ENCODE results near the gene ZNF831.

ZNF831 gene

GRCh38 chr20:59259946-59260345, 96.3 kb downstream of the ZNF831 start:
- no peak for TF ChIP-seq CTCF (conservative IDR thresholded peaks at IDR 0.05; ENCODE audit: low read depth, low read length)
- H3K79me2 ChIP-seq (ENCODE audit: insufficient read depth, low read depth) = no peaks in the 10 kb centered on the region
- H3K9ac ChIP-seq = no peak overlapping the region
- no peaks in the 10 kb centered on the region for H3K36me3 ChIP-seq (ENCODE audit: insufficient read depth)
- H3K4me1 ChIP-seq (ENCODE audit: low read depth, poor library complexity, severe bottlenecking) = no peaks in the 10 kb centered on the region
- H3K4me2 ChIP-seq = no peak overlapping the region
- H3K4me3 ChIP-seq (IDR thresholded peaks at IDR 0.05; ENCODE audit: insufficient read depth, low read depth, low read length) = no peak overlapping the region
- no peaks in the 10 kb centered on the region; the same call in 1 of the 2 replicates for H3K27me3 ChIP-seq (ENCODE audit: insufficient read depth, low read depth)
- H3K27ac ChIP-seq = no peak overlapping the region
- no peak overlapping the region for H2AFZ ChIP-seq (ENCODE audit: low read depth)
- H4K20me1 ChIP-seq (ENCODE audit: insufficient read depth) = no peaks in the 10 kb centered on the region

- Histone ChIP-seq H3K36me3 (ENCODE audit: insufficient read depth) (no peaks in the 10 kb centered on the region), H3K4me3 (IDR thresholded peaks at IDR 0.05; ENCODE audit: insufficient read depth, low read depth, low read length) (no peak overlapping the region), H3K4me2 (no peak overlapping the region), H3K27ac (no peak overlapping the region), H2AFZ (ENCODE audit: low read depth) (no peak overlapping the region), H3K9ac (no peak overlapping the region), H3K27me3 (ENCODE audit: insufficient read depth, low read depth) (no peaks in the 10 kb centered on the region; the same call in 1 of the 2 replicates), H4K20me1 (ENCODE audit: insufficient read depth) (no peaks in the 10 kb centered on the region), H3K4me1 (ENCODE audit: low read depth, poor library complexity, severe bottlenecking) (no peaks in the 10 kb centered on the region), H3K79me2 (ENCODE audit: insufficient read depth, low read depth) (no peaks in the 10 kb centered on the region)
- no peak for TF ChIP-seq CTCF (conservative IDR thresholded peaks at IDR 0.05; ENCODE audit: low read depth, low read length)
Measured at GRCh38 chr20:59265298-59265697, 101.7 kb downstream of the ZNF831 start.

GRCh38 chr20:59268870-59269269, 105.2 kb downstream of the ZNF831 start:
- Histone ChIP-seq H3K36me3 (ENCODE audit: insufficient read depth) (no peaks in the 10 kb centered on the region), H3K4me3 (IDR thresholded peaks at IDR 0.05; ENCODE audit: insufficient read depth, low read depth, low read length) (no peak overlapping the region), H4K20me1 (ENCODE audit: insufficient read depth) (no peaks in the 10 kb centered on the region), H3K79me2 (ENCODE audit: insufficient read depth, low read depth) (no peaks in the 10 kb centered on the region), H3K4me2 (no peak overlapping the region), H3K9ac (no peak overlapping the region), H3K27me3 (ENCODE audit: insufficient read depth, low read depth) (peaks cover 6% of the 10 kb centered on the region; the same call in 1 of the 2 replicates), H2AFZ (ENCODE audit: low read depth) (no peak overlapping the region), H3K27ac (no peak overlapping the region), H3K4me1 (ENCODE audit: low read depth, poor library complexity, severe bottlenecking) (no peaks in the 10 kb centered on the region)
- no peak for TF ChIP-seq CTCF (conservative IDR thresholded peaks at IDR 0.05; ENCODE audit: low read depth, low read length)

- no peak for TF ChIP-seq CTCF (conservative IDR thresholded peaks at IDR 0.05; ENCODE audit: low read depth, low read length)
- H3K4me2 ChIP-seq = no peak overlapping the region
- no peak overlapping the region for H2AFZ ChIP-seq (ENCODE audit: low read depth)
- H3K27ac ChIP-seq = no peak overlapping the region
- H3K36me3 ChIP-seq (ENCODE audit: insufficient read depth) = no peaks in the 10 kb centered on the region
- H3K9ac ChIP-seq = no peak overlapping the region
- H3K4me3 ChIP-seq (IDR thresholded peaks at IDR 0.05; ENCODE audit: insufficient read depth, low read depth, low read length) = no peak overlapping the region
- H3K4me1 ChIP-seq (ENCODE audit: low read depth, poor library complexity, severe bottlenecking) = no peaks in the 10 kb centered on the region
- peaks cover 6% of the 10 kb centered on the region; the same call in 1 of the 2 replicates for H3K27me3 ChIP-seq (ENCODE audit: insufficient read depth, low read depth)
- H3K79me2 ChIP-seq (ENCODE audit: insufficient read depth, low read depth) = no peaks in the 10 kb centered on the region
- no peaks in the 10 kb centered on the region for H4K20me1 ChIP-seq (ENCODE audit: insufficient read depth)
Measured at GRCh38 chr20:59269411-59270025, 105.9 kb downstream of the ZNF831 start.
